PFSK-1 (cell line): ENCODE measurements around the gene KCNQ1OT1.

Experiments used
- FOXP2 ChIP-seq: optimal IDR thresholded peaks from 2 replicates; pipeline ENCODE3; 2011; ENCODE audit warnings: borderline replicate concordance, control low read depth, inconsistent platforms; ENCODE audit not compliant: insufficient read depth; ENCODE audit errors: extremely low read length, extremely low read depth
- POLR2AphosphoS5 ChIP-seq: IDR thresholded peaks from 2 replicates; pipeline ENCODE4 v1.6.1; 2012; ENCODE audit warnings: low read depth, mild to moderate bottlenecking, control low read depth, low read length, moderate library complexity
- REST ChIP-seq, 2 experiments: IDR thresholded peaks; 2 replicates each; pipeline versions ENCODE4 v1.6.1 to v1.8.0; 2011 to 2012; ENCODE audit warnings: low read depth in 2 of 2, low read length in 2 of 2, control low read depth in 1 of 2, inconsistent platforms in 1 of 2, mild to moderate bottlenecking in 1 of 2, moderate library complexity in 1 of 2; ENCODE audit not compliant: insufficient read depth in 1 of 2
- SIN3A ChIP-seq: IDR thresholded peaks from 2 replicates; pipeline ENCODE4 v1.6.1; 2012; ENCODE audit warnings: mild to moderate bottlenecking, low read length, moderate library complexity, borderline replicate concordance; ENCODE audit not compliant: insufficient read depth
- TAF1 ChIP-seq: IDR thresholded peaks from 2 replicates; pipeline ENCODE4 v1.6.1; 2012; ENCODE audit warnings: low read length, control low read depth, borderline replicate concordance; ENCODE audit not compliant: insufficient read depth

The KCNQ1OT1 gene

GRCh38 chr11:2746401-2747247, 46.8 kb upstream of the KCNQ1OT1 start:
- no peak for TF ChIP-seq TAF1
- TF ChIP-seq FOXP2 = no peak
- TF ChIP-seq POLR2AphosphoS5 = no peak
- TF ChIP-seq SIN3A = no peak
- TF ChIP-seq REST (IDR thresholded peaks at IDR 0.05; ENCODE audit: insufficient read depth in 1 of 2, low read depth in 2 of 2, low read length in 2 of 2) = no peak

GRCh38 chr11:2745511-2745910, 45.7 kb upstream of the KCNQ1OT1 start:
- TF ChIP-seq FOXP2 = no peak
- TF ChIP-seq SIN3A = no peak
- TF ChIP-seq TAF1 = no peak
- TF ChIP-seq POLR2AphosphoS5 = no peak
- no peak for TF ChIP-seq REST (IDR thresholded peaks at IDR 0.05; ENCODE audit: insufficient read depth in 1 of 2, low read depth in 2 of 2, low read length in 2 of 2)

- TF ChIP-seq REST (IDR thresholded peaks at IDR 0.05; ENCODE audit: insufficient read depth in 1 of 2, low read depth in 2 of 2, low read length in 2 of 2) (no peak), TAF1 (no peak), FOXP2 (no peak), POLR2AphosphoS5 (no peak), SIN3A (no peak)
Observed at GRCh38 chr11:2744166-2744565, 44.4 kb upstream of the KCNQ1OT1 start.

DNA sequence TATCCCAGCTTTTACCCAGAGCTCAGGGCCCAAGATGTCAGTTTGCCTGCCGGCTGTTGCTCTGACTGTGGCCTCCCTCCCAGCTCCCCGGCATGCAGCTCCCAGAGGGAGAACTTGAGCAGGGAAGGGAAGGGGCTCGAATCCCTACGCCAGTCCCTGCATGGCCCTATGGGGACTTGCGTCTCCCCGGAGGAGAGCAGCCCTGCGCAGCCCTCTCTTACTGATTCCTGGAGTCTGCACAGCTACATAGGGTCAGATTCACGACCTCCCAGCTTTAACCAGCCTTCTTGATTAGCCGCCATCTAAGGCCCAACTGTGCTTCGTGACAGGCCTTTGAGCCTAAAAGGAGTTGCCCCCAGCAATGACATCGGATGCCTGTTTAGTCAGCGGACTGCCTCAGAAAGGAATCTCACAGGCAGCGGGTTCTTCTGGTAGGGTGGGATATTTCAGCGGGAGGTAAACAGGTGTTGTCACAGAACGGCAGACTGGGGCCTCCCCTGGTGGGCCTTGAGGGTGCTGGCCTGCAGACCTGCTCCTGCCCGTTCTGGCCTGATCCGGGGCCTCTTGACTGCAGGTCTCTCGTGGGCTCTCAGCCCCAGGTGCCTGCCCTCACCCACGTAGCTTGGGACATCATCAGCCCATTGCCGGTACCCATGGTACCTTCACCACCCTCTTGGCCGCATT, 43.8 kb upstream of the KCNQ1OT1 start:
- TF ChIP-seq FOXP2 = no peak
- TF ChIP-seq POLR2AphosphoS5 = no peak
- TF ChIP-seq REST (IDR thresholded peaks at IDR 0.05; ENCODE audit: insufficient read depth in 1 of 2, low read depth in 2 of 2, low read length in 2 of 2) = no peak
- TF ChIP-seq TAF1 = no peak
- TF ChIP-seq SIN3A = no peak
